NCI-H1930 (cell line): Measurements from ENCODE around the gene KXD1.

Experiments
- DNase-seq, 2 experiments: peaks; one replicate each; lab custom pipeline; 2025; lab: John Stamatoyannopoulos, UW

KXD1 gene

GRCh38 chr19:18613589-18614234, 56.0 kb downstream of the KXD1 start:
- no peak for DNase-seq

GRCh38 chr19:18616023-18616422, 58.4 kb downstream of the KXD1 start:
- no peak for DNase-seq

GRCh38 chr19:18617562-18617961, 59.9 kb downstream of the KXD1 start:
- no peak for DNase-seq

- no peak for DNase-seq
These were observed 60.6 kb downstream of the KXD1 start for GRCh38 chr19:18618236-18618635.
